Fibroblast of lung (primary cell): Measurements from ENCODE around the gene KNCN. TPM values are rescaled to one million over a fixed set of nuclear protein-coding genes. Genes with fewer than 3 reads are reported as not detected.

Experiments used
- DNase-seq, 2 donors: peaks; one replicate each; pipeline versions ENCODE4 v3.0.0 to v3.0.0-alpha.2; 2010; ENCODE audit warnings: low read depth in 2 of 2
- H2AFZ ChIP-seq: 2 replicates; pipeline ENCODE4 v1.5.1; 2012; ENCODE audit warnings: low read length, control low read depth, inconsistent platforms
- H3K27ac ChIP-seq: 2 replicates; pipeline ENCODE4 v1.5.1; 2011; ENCODE audit warnings: low read length, control low read depth; ENCODE audit not compliant: insufficient read depth
- H3K27me3 ChIP-seq: 2 replicates; pipeline ENCODE4 v1.5.1; 2011; ENCODE audit warnings: mild to moderate bottlenecking, low read length; ENCODE audit not compliant: control insufficient read depth, insufficient read depth
- H3K36me3 ChIP-seq: 2 replicates; pipeline ENCODE4 v1.5.1; 2011; ENCODE audit warnings: low read length; ENCODE audit not compliant: control insufficient read depth, insufficient read depth
- H3K4me1 ChIP-seq: 2 replicates; pipeline ENCODE4 v1.5.1; 2011; ENCODE audit warnings: low read length; ENCODE audit not compliant: control insufficient read depth, insufficient read depth; ENCODE audit errors: extremely low read depth
- H3K4me2 ChIP-seq: 2 replicates; pipeline ENCODE4 v1.5.1; 2011; ENCODE audit warnings: low read length, control low read depth; ENCODE audit not compliant: insufficient read depth; ENCODE audit errors: extremely low read depth
- H3K4me3 ChIP-seq, 4 experiments: fragments of 200-600 bp in 1 of 4; sonication (generic) in 1 of 4; replicated peaks in 1 of 4; 2 replicates each; pipeline ENCODE4 v1.5.1; 2011 to 2016; ENCODE audit warnings: low read length in 4 of 4, low read depth in 3 of 4, mild to moderate bottlenecking in 3 of 4, control low read depth in 2 of 4, inconsistent platforms in 1 of 4, mixed read lengths in 1 of 4; ENCODE audit not compliant: insufficient read depth in 1 of 4; ENCODE audit errors: control extremely low read depth in 1 of 4
- H3K79me2 ChIP-seq: 2 replicates; pipeline ENCODE4 v1.5.1; 2012; ENCODE audit warnings: mild to moderate bottlenecking, low read length, inconsistent platforms; ENCODE audit not compliant: control insufficient read depth, insufficient read depth
- H3K9ac ChIP-seq: 2 replicates; pipeline ENCODE4 v1.5.1; 2011; ENCODE audit warnings: mild to moderate bottlenecking, low read length, control low read depth; ENCODE audit not compliant: insufficient read depth
- H3K9me3 ChIP-seq: 2 replicates; pipeline ENCODE4 v1.5.1; 2012; ENCODE audit warnings: low read depth, low read length; ENCODE audit not compliant: control insufficient read depth, insufficient read depth
- H4K20me1 ChIP-seq: 2 replicates; pipeline ENCODE4 v1.5.1; 2011; ENCODE audit warnings: low read length; ENCODE audit not compliant: control insufficient read depth, insufficient read depth; ENCODE audit errors: extremely low read depth
- EZH2 ChIP-seq: IDR thresholded peaks from 2 replicates; pipeline ENCODE4 v1.5.1; 2012; ENCODE audit warnings: low read length, control low read depth, mild to moderate bottlenecking; ENCODE audit errors: missing control alignments
- polyA plus RNA-seq, 2 donors: library from polyadenylated mRNA; depleted of rRNA in 1 of 2; stranded (reverse) in 1 of 2; unstranded in 1 of 2; fragments of >200 nt; gene quantifications; 2 replicates each; pipeline ENCODE4 v1.2.1, GENCODE V29; 2011 to 2012; ENCODE audit warnings: missing spikeins in 1 of 2
- total RNA-seq: library from RNA; depleted of rRNA; stranded (reverse); fragments of >200 nt; gene quantifications from 2 replicates; pipeline ENCODE4 v1.2.1, GENCODE V29; 2014
- TF ChIP-seq, protein P1 (sequence below), 2 donors: IDR thresholded peaks in 1 of 2; conservative IDR thresholded peaks in 1 of 2; 1 replicate in 1 of 2; 2 replicates in 1 of 2; pipeline ENCODE4 v1.5.1; 2011 to 2012; ENCODE audit warnings: low read length in 2 of 2, control low read depth in 1 of 2, inconsistent platforms in 1 of 2, low read depth in 1 of 2, mild to moderate bottlenecking in 1 of 2

KNCN gene
- total and polyA plus RNA-seq, 2 donors (not counting 1 experiment from before 2014, with no cell fraction given), result not detected

DNA sequence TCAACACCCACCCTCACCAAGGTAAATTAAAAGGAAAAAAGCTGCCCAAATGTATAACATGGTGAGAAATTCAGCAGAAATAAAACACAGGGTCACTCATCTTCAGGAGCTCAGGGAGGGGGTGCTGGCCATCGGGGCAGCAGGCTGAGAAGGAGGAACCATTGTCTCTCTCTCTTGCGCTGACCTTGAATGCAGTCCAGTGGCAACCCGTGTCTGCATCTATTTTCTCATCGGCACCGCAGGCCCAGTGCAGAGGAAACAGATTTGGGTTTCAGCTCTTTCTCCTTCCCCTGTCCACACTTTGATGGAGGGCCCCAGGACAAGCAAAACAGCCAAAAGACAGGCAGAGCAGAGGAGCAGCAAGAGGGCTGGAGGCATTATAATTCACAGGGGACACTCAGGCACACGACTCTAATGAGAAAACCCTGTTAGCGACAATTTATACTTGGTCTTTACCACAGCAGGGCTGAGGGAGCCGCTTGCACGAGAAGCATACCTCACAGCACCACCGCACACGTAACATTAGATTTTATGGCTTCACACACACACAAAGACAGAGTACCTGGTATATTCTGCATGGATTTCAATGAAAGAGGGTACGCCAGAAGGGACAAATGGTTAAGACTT is 34.0 kb upstream of the KNCN start:
- Histone ChIP-seq H3K9me3 (no peaks in the 10 kb centered on the region), H3K27ac (no peak overlapping the region), H3K27me3 (no peaks in the 10 kb centered on the region), H2AFZ (no peak overlapping the region), H3K9ac (no peak overlapping the region), H3K4me2 (no peak overlapping the region), H3K4me1 (no peaks in the 10 kb centered on the region), H4K20me1 (no peaks in the 10 kb centered on the region), H3K4me3 (no peak overlapping the region), H3K79me2 (no peaks in the 10 kb centered on the region), H3K36me3 (peaks cover 4% of the 10 kb centered on the region)
- DNase-seq, result no peak
- TF ChIP-seq EZH2, result no peak
- TF ChIP-seq, protein P1, sequence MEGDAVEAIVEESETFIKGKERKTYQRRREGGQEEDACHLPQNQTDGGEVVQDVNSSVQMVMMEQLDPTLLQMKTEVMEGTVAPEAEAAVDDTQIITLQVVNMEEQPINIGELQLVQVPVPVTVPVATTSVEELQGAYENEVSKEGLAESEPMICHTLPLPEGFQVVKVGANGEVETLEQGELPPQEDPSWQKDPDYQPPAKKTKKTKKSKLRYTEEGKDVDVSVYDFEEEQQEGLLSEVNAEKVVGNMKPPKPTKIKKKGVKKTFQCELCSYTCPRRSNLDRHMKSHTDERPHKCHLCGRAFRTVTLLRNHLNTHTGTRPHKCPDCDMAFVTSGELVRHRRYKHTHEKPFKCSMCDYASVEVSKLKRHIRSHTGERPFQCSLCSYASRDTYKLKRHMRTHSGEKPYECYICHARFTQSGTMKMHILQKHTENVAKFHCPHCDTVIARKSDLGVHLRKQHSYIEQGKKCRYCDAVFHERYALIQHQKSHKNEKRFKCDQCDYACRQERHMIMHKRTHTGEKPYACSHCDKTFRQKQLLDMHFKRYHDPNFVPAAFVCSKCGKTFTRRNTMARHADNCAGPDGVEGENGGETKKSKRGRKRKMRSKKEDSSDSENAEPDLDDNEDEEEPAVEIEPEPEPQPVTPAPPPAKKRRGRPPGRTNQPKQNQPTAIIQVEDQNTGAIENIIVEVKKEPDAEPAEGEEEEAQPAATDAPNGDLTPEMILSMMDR (conservative IDR thresholded peaks at IDR 0.05 in 1 of 2, IDR thresholded peaks at IDR 0.05 in 1 of 2; ENCODE audit: low read depth in 1 of 2, low read length in 2 of 2), result no peak

DNA sequence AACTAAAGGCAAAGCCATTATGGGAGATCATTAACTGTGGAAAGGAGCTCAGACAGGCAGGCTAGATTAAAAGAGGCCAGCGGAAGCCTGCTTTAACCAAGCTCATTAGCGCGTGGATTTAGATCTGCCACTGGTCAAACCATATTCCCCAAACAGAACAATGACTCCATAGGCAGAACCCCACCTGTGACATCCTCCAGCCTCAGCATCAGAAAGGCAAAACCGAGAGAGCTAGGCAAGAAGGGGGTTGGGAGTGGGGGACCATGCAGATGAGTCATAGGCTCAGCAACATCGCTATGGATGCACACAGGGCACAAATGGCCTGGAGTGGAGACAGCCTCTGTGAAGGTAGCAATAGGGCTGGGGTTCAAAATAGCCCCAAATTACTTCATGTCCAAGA is 32.0 kb upstream of the KNCN start:
- peaks cover 2% of the 10 kb centered on the region for H3K36me3 ChIP-seq
- H3K79me2 ChIP-seq, result no peaks in the 10 kb centered on the region
- no peaks in the 10 kb centered on the region for H3K27me3 ChIP-seq
- no peak overlapping the region for H2AFZ ChIP-seq
- no peak overlapping the region for H3K4me2 ChIP-seq
- TF ChIP-seq, protein P1 (conservative IDR thresholded peaks at IDR 0.05 in 1 of 2, IDR thresholded peaks at IDR 0.05 in 1 of 2; ENCODE audit: low read depth in 1 of 2, low read length in 2 of 2), result no peak
- TF ChIP-seq EZH2, result no peak
- H3K9me3 ChIP-seq, result no peaks in the 10 kb centered on the region
- DNase-seq, result no peak
- H3K9ac ChIP-seq, result no peak overlapping the region
- H3K4me1 ChIP-seq, result no peaks in the 10 kb centered on the region
- H3K4me3 ChIP-seq, result no peak overlapping the region
- no peaks in the 10 kb centered on the region for H4K20me1 ChIP-seq
- H3K27ac ChIP-seq, result no peak overlapping the region

DNA sequence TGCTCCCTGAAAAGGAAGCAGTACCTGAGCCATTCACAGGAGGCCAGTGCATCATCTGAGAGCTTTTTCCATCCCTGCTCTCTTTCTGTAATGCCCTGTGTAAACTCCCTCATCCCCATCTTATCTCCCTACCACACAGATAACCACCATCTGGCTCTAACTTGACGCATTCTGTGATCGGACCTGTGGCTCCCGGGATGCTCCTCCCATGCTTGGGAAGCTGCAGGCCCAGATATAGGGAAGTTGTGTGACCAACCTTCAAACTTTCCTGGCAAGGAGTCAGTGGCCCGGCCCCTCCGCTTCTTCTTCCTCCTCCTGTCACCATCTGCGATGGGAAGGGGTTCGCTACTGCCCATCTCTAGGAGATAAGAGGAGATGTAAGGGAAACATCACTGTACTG is 31.5 kb upstream of the KNCN start:
- Histone ChIP-seq H3K27me3 (no peaks in the 10 kb centered on the region), H4K20me1 (no peaks in the 10 kb centered on the region), H3K79me2 (no peaks in the 10 kb centered on the region), H2AFZ (no peak overlapping the region), H3K4me2 (no peak overlapping the region), H3K36me3 (peaks cover 2% of the 10 kb centered on the region), H3K9ac (no peak overlapping the region), H3K4me1 (no peaks in the 10 kb centered on the region), H3K4me3 (no peak overlapping the region), H3K9me3 (no peaks in the 10 kb centered on the region), H3K27ac (no peak overlapping the region)
- TF ChIP-seq, protein P1 (conservative IDR thresholded peaks at IDR 0.05 in 1 of 2, IDR thresholded peaks at IDR 0.05 in 1 of 2; ENCODE audit: low read depth in 1 of 2, low read length in 2 of 2), result no peak
- no peak for TF ChIP-seq EZH2
- no peak for DNase-seq
